Peyer's patch (tissue), 4 donors: ENCODE results near the gene ERICH6.

Experiments used
- CTCF ChIP-seq, 6 experiments: fragments of 450-650 bp in 4 of 6; fragments of 200-600 bp in 2 of 6; sonication (generic) in 1 of 6; IDR thresholded peaks; one replicate each; pipeline ENCODE4 v1.5.1; 2017 to 2019; ENCODE audit warnings: antibody characterized with exemption in 6 of 6, mild to moderate bottlenecking in 3 of 6, moderate library complexity in 1 of 6
- POLR2A ChIP-seq, 2 donors: fragments of 450-650 bp; IDR thresholded peaks; one replicate each; pipeline ENCODE4 v1.5.1; 2017; ENCODE audit warnings: antibody characterized with exemption in 2 of 2, mild to moderate bottlenecking in 2 of 2, moderate library complexity in 2 of 2

GRCh38 chr3:150751781-150752263 lies 48.1 kb upstream of the ERICH6 start:
- TF ChIP-seq CTCF (IDR thresholded peaks at IDR 0.05) (no peak), POLR2A (IDR thresholded peaks at IDR 0.05) (no peak)
